H9 (cell line): ENCODE results near the gene ANKRD52. TPM values are rescaled to one million over a fixed set of nuclear protein-coding genes. Genes with fewer than 3 reads are reported as not detected.

Experiments used
- DNase-seq: peaks from one replicate; pipeline ENCODE4 v3.0.0-alpha.2; 2017
- H2AFZ ChIP-seq: one replicate; pipeline ENCODE4 v1.6.1; 2013; ENCODE audit warnings: mild to moderate bottlenecking, low read length, control low read depth, moderate library complexity
- H2AK5ac ChIP-seq: 2 replicates; pipeline ENCODE4 v1.6.1; 2013; ENCODE audit warnings: low read length, control low read depth, mixed read lengths; ENCODE audit not compliant: insufficient read length
- H2BK120ac ChIP-seq: one replicate; pipeline ENCODE4 v1.6.1; 2013; ENCODE audit warnings: low read depth, mild to moderate bottlenecking, low read length, control low read depth, inconsistent platforms; ENCODE audit not compliant: poor library complexity, severe bottlenecking
- H2BK12ac ChIP-seq: 2 replicates; pipeline ENCODE4 v1.6.1; 2013; ENCODE audit warnings: low read length, control low read depth, mixed read lengths, low read depth; ENCODE audit not compliant: insufficient read length
- H2BK15ac ChIP-seq: 2 replicates; pipeline ENCODE4 v1.6.1; 2013; ENCODE audit warnings: low read depth, low read length, control low read depth
- H2BK20ac ChIP-seq: one replicate; pipeline ENCODE4 v1.6.1; 2013; ENCODE audit warnings: low read depth, mild to moderate bottlenecking, low read length, control low read depth, inconsistent platforms; ENCODE audit not compliant: poor library complexity, severe bottlenecking
- H2BK5ac ChIP-seq: 2 replicates; pipeline ENCODE4 v1.6.1; 2013; ENCODE audit warnings: low read length, control low read depth, mixed read lengths; ENCODE audit not compliant: insufficient read length
- H3K14ac ChIP-seq: 2 replicates; pipeline ENCODE4 v1.6.1; 2013; ENCODE audit warnings: low read length, control low read depth; ENCODE audit not compliant: insufficient read depth
- H3K18ac ChIP-seq: 2 replicates; pipeline ENCODE4 v1.6.1; 2013; ENCODE audit warnings: low read depth, mild to moderate bottlenecking, mixed read lengths, low read length, control low read depth; ENCODE audit not compliant: insufficient read length
- H3K23ac ChIP-seq: 2 replicates; pipeline ENCODE4 v1.6.1; 2013; ENCODE audit warnings: low read length, control low read depth, mixed read lengths, low read depth; ENCODE audit not compliant: insufficient read length
- H3K23me2 ChIP-seq: 2 replicates; pipeline ENCODE4 v1.6.1; 2013; ENCODE audit warnings: low read depth, mild to moderate bottlenecking, mixed read lengths, low read length, control low read depth; ENCODE audit not compliant: insufficient read length, poor library complexity, severe bottlenecking
- H3K27ac ChIP-seq: 2 replicates; pipeline ENCODE4 v1.5.1; 2013; ENCODE audit warnings: low read length, control low read depth, mixed read lengths, low read depth; ENCODE audit not compliant: insufficient read length
- H3K27me3 ChIP-seq: 2 replicates; pipeline ENCODE4 v1.6.1; 2013; ENCODE audit warnings: low read length, control low read depth, inconsistent platforms; ENCODE audit not compliant: insufficient read depth
- H3K4ac ChIP-seq: 2 replicates; pipeline ENCODE4 v1.6.1; 2013; ENCODE audit warnings: low read depth, mild to moderate bottlenecking, control low read depth, inconsistent platforms, low read length, moderate library complexity
- H3K4me1 ChIP-seq: 2 replicates; pipeline ENCODE4 v1.6.1; 2013; ENCODE audit warnings: low read length, control low read depth, inconsistent platforms; ENCODE audit not compliant: insufficient read depth
- H3K4me2 ChIP-seq: 2 replicates; pipeline ENCODE4 v1.6.1; 2013; ENCODE audit warnings: low read length, control low read depth, mixed read lengths; ENCODE audit not compliant: insufficient read length, insufficient read depth
- H3K56ac ChIP-seq: 2 replicates; pipeline ENCODE4 v1.6.1; 2013; ENCODE audit warnings: low read depth, mild to moderate bottlenecking, mixed read lengths, low read length, control low read depth; ENCODE audit not compliant: insufficient read length
- H3K79me1 ChIP-seq: 2 replicates; pipeline ENCODE4 v1.6.1; 2013; ENCODE audit warnings: low read depth, mild to moderate bottlenecking, moderate library complexity, low read length, control low read depth, inconsistent platforms; ENCODE audit not compliant: insufficient read depth, poor library complexity, severe bottlenecking
- H3K79me2 ChIP-seq: 2 replicates; pipeline ENCODE4 v1.6.1; 2013; ENCODE audit warnings: low read length, control low read depth, inconsistent platforms; ENCODE audit not compliant: insufficient read depth
- H3K9ac ChIP-seq: 2 replicates; pipeline ENCODE4 v1.6.1; 2013; ENCODE audit warnings: low read length, control low read depth, mixed read lengths; ENCODE audit not compliant: insufficient read length; ENCODE audit errors: extremely low read depth
- H3K9me3 ChIP-seq: one replicate; pipeline ENCODE4 v1.6.1; 2013; ENCODE audit warnings: low read depth, low read length, inconsistent platforms; ENCODE audit not compliant: control insufficient read depth
- H3T11ph ChIP-seq: one replicate; pipeline ENCODE4 v1.6.1; 2013; ENCODE audit warnings: mild to moderate bottlenecking, low read length, control low read depth, inconsistent platforms
- H4K20me1 ChIP-seq: one replicate; pipeline ENCODE4 v1.6.1; 2013; ENCODE audit not compliant: control insufficient read depth, insufficient read length, insufficient read depth
- H4K5ac ChIP-seq: 2 replicates; pipeline ENCODE4 v1.6.1; 2013; ENCODE audit warnings: low read depth, mild to moderate bottlenecking, mixed read lengths, low read length, control low read depth; ENCODE audit not compliant: insufficient read length
- H4K8ac ChIP-seq: replicated peaks from 2 replicates; pipeline ENCODE4 v1.6.1; 2013; ENCODE audit warnings: low read length, control low read depth, mixed read lengths, low read depth; ENCODE audit not compliant: insufficient read length
- H4K91ac ChIP-seq: 2 replicates; pipeline ENCODE4 v1.6.1; 2013; ENCODE audit warnings: low read depth, mild to moderate bottlenecking, moderate library complexity, mixed read lengths, low read length, control low read depth; ENCODE audit not compliant: insufficient read length
- H3K27ac Mint-ChIP-seq, 3 experiments: 2 replicates in 2 of 3; 3 replicates in 1 of 3; pipeline ENCODE4 v1.8.0; 2020 to 2021; ENCODE audit warnings: mixed read lengths in 3 of 3, mild to moderate bottlenecking in 1 of 3, moderate library complexity in 1 of 3
- H3K27me3 Mint-ChIP-seq: 2 replicates; pipeline ENCODE4 v1.8.0; 2021; ENCODE audit warnings: low read depth, mild to moderate bottlenecking, moderate library complexity, mixed read lengths
- H3K36me3 Mint-ChIP-seq, 3 experiments: 2 replicates in 2 of 3; 3 replicates in 1 of 3; pipeline ENCODE4 v1.8.0; 2020 to 2021; ENCODE audit warnings: low read depth in 3 of 3, mixed read lengths in 3 of 3; ENCODE audit not compliant: insufficient read depth in 1 of 3
- H3K4me1 Mint-ChIP-seq, 2 experiments: 2 replicates each; pipeline ENCODE4 v1.8.0; 2020; ENCODE audit warnings: mixed read lengths in 2 of 2
- H3K4me3 Mint-ChIP-seq, 2 experiments: 2 replicates in 1 of 2; 3 replicates in 1 of 2; pipeline ENCODE4 v1.8.0; 2020 to 2021; ENCODE audit warnings: mild to moderate bottlenecking in 2 of 2, mixed read lengths in 2 of 2, moderate library complexity in 1 of 2
- H3K9me3 Mint-ChIP-seq, 2 experiments: 2 replicates in 1 of 2; 3 replicates in 1 of 2; pipeline ENCODE4 v1.8.0; 2020; ENCODE audit warnings: mild to moderate bottlenecking in 2 of 2, mixed read lengths in 2 of 2, moderate library complexity in 1 of 2
- CTCF ChIP-seq: fragments of 200-600 bp; sonication (generic); conservative IDR thresholded peaks from 3 replicates; pipeline ENCODE4 v1.8.0; 2021; ENCODE audit warnings: antibody characterized with exemption, mild to moderate bottlenecking
- total RNA-seq: library from RNA; stranded (reverse); gene quantifications from 2 replicates; pipeline ENCODE4 v1.2.1, GENCODE V29; 2021

ANKRD52 gene
- total RNA-seq, 1 experiment from 2014 or later, result 33.4 TPM

- H3K27ac ChIP-seq, result no peak overlapping the region
- H3K14ac ChIP-seq, result no peak overlapping the region
- no peak overlapping the region for H4K5ac ChIP-seq
- Mint-ChIP-seq H3K4me3 (no peak overlapping the region), H3K4me1 (no peaks in the 10 kb centered on the region), H3K9me3 (no peaks in the 10 kb centered on the region), H3K27me3 (no peaks in the 10 kb centered on the region), H3K36me3 (peaks cover 21 to 49% (median 39%) of the 10 kb centered on the region in 3 experiments; a peak in 6 of 7 replicates), H3K27ac (peak overlapping the region in 2 of 3 experiments; percentile 13 to 14; a peak in 3 of 7 replicates)
- no peaks in the 10 kb centered on the region for H3K23me2 ChIP-seq
- no peaks in the 10 kb centered on the region for H3K27me3 ChIP-seq
- no peak overlapping the region for H2BK12ac ChIP-seq
- no peak overlapping the region for H3K18ac ChIP-seq
- H3K9me3 ChIP-seq, result no peaks in the 10 kb centered on the region
- H4K20me1 ChIP-seq, result no peaks in the 10 kb centered on the region
- no peak overlapping the region for H3K4me2 ChIP-seq
- H3K79me1 ChIP-seq, result no peaks in the 10 kb centered on the region
- H3K4ac ChIP-seq, result no peak overlapping the region
- no peaks in the 10 kb centered on the region for H3K79me2 ChIP-seq
- no peak overlapping the region for H4K8ac ChIP-seq
- no peak overlapping the region for H2BK120ac ChIP-seq
- H3K23ac ChIP-seq, result no peak overlapping the region
- H3K56ac ChIP-seq, result no peak overlapping the region
- no peak overlapping the region for H2BK15ac ChIP-seq
- no peak overlapping the region for H3T11ph ChIP-seq
- H3K4me1 ChIP-seq, result no peaks in the 10 kb centered on the region
- H2AK5ac ChIP-seq, result no peak overlapping the region
- DNase-seq, result no peak
- H4K91ac ChIP-seq, result no peak overlapping the region
- H2BK5ac ChIP-seq, result no peak overlapping the region
- no peak overlapping the region for H3K9ac ChIP-seq
- no peak for TF ChIP-seq CTCF
- H2AFZ ChIP-seq, result no peak overlapping the region
- H2BK20ac ChIP-seq, result no peak overlapping the region
These were observed 53.9 kb downstream of the ANKRD52 start for GRCh38 chr12:56204275-56204674.
